ENCODE measurements around the gene NUMA1. TPM values are rescaled to one million over a fixed set of nuclear protein-coding genes. Genes with fewer than 3 reads are reported as not detected.

Gene NUMA1
- polyA plus RNA-seq, 1 donor (not counting 4 experiments of a cell fraction or from before 2014, with no cell fraction given), result 38.8 TPM

GRCh38 chr11:72079819-72080325, 470 bp downstream of the NUMA1 start:
- Histone ChIP-seq H3K4me2 (ENCODE audit: control insufficient read depth, extremely low read depth, insufficient read depth, low read depth, low read length) (peak overlapping the region; percentile 97), H2AFZ (ENCODE audit: control insufficient read depth, low read length) (peak overlapping the region; percentile 33), H4K20me1 (ENCODE audit: control insufficient read depth, extremely low read depth, insufficient read depth, low read length) (no peaks in the 10 kb centered on the region), H3K9ac (ENCODE audit: control insufficient read depth, extremely low read depth, insufficient read depth, low read length) (peak overlapping the region; percentile 87), H3K9me1 (ENCODE audit: control insufficient read depth, extremely low read depth, insufficient read depth, low read length) (no peaks in the 10 kb centered on the region), H3K9me3 (ENCODE audit: control insufficient read depth, low read depth, low read length) (no peaks in the 10 kb centered on the region), H3K4me3 (ENCODE audit: control insufficient read depth in 2 of 3, extremely low read depth in 1 of 3, insufficient read depth in 2 of 3, low read depth in 1 of 3, low read length in 3 of 3) (peak overlapping the region; percentile 73 to 94 (median 94)), H3K4me1 (ENCODE audit: control insufficient read depth, extremely low read depth, insufficient read depth, low read length) (peaks cover 48% of the 10 kb centered on the region), H3K36me3 (ENCODE audit: control insufficient read depth in 2 of 2, extremely low read depth in 1 of 2, insufficient read depth in 2 of 2, low read length in 2 of 2) (no peaks in the 10 kb centered on the region), H3K79me2 (ENCODE audit: control insufficient read depth, insufficient read depth, low read length) (peaks cover 50% of the 10 kb centered on the region), H3K27ac (ENCODE audit: control insufficient read depth, insufficient read depth, low read length) (peak overlapping the region; percentile 87), H3K27me3 (ENCODE audit: control insufficient read depth, extremely low read depth, insufficient read depth, low read length) (no peaks in the 10 kb centered on the region)
- dilution Hi-C loops (cut with MboI; ENCODE audit: extremely low pct_ligation_motif_present, low sequenced_read_pairs), result no loop called here
- FAIRE-seq, result no peak
- DNase-seq (ENCODE audit: low read depth, low spot score), result no peak
- TF ChIP-seq CTCF (optimal IDR thresholded peaks at IDR 0.05 in 1 of 3, IDR thresholded peaks at IDR 0.05 in 1 of 3, conservative IDR thresholded peaks at IDR 0.05 in 1 of 3; ENCODE audit: extremely low read depth in 1 of 3, insufficient read depth in 2 of 3, low read length in 3 of 3) (no peak), EZH2 (IDR thresholded peaks at IDR 0.05; ENCODE audit: low read length) (no peak)

- dilution Hi-C loops (cut with MboI; ENCODE audit: extremely low pct_ligation_motif_present, low sequenced_read_pairs), result no loop called here
- Histone ChIP-seq H3K27ac (ENCODE audit: control insufficient read depth, insufficient read depth, low read length) (peak overlapping the region; percentile 87), H3K4me3 (ENCODE audit: control insufficient read depth in 2 of 3, extremely low read depth in 1 of 3, insufficient read depth in 2 of 3, low read depth in 1 of 3, low read length in 3 of 3) (peak overlapping the region; percentile 73 to 94 (median 94)), H3K36me3 (ENCODE audit: control insufficient read depth in 2 of 2, extremely low read depth in 1 of 2, insufficient read depth in 2 of 2, low read length in 2 of 2) (no peaks in the 10 kb centered on the region), H4K20me1 (ENCODE audit: control insufficient read depth, extremely low read depth, insufficient read depth, low read length) (no peaks in the 10 kb centered on the region), H3K9ac (ENCODE audit: control insufficient read depth, extremely low read depth, insufficient read depth, low read length) (peak overlapping the region; percentile 87), H3K4me2 (ENCODE audit: control insufficient read depth, extremely low read depth, insufficient read depth, low read depth, low read length) (peak overlapping the region; percentile 97), H3K4me1 (ENCODE audit: control insufficient read depth, extremely low read depth, insufficient read depth, low read length) (peaks cover 35% of the 10 kb centered on the region), H3K9me3 (ENCODE audit: control insufficient read depth, low read depth, low read length) (no peaks in the 10 kb centered on the region), H3K79me2 (ENCODE audit: control insufficient read depth, insufficient read depth, low read length) (peaks cover 60% of the 10 kb centered on the region), H3K27me3 (ENCODE audit: control insufficient read depth, extremely low read depth, insufficient read depth, low read length) (no peaks in the 10 kb centered on the region), H3K9me1 (ENCODE audit: control insufficient read depth, extremely low read depth, insufficient read depth, low read length) (no peaks in the 10 kb centered on the region), H2AFZ (ENCODE audit: control insufficient read depth, low read length) (peak overlapping the region; percentile 12)
- no peak for FAIRE-seq
- DNase-seq (ENCODE audit: low read depth, low spot score), result no peak
- TF ChIP-seq CTCF (optimal IDR thresholded peaks at IDR 0.05 in 1 of 3, IDR thresholded peaks at IDR 0.05 in 1 of 3, conservative IDR thresholded peaks at IDR 0.05 in 1 of 3; ENCODE audit: extremely low read depth in 1 of 3, insufficient read depth in 2 of 3, low read length in 3 of 3) (no peak), EZH2 (IDR thresholded peaks at IDR 0.05; ENCODE audit: low read length) (no peak)
Observed at GRCh38 chr11:72078477-72078876, 1.9 kb downstream of the NUMA1 start.

Data from keratinocyte (primary cell).